Fibroblast of upper back skin (primary cell): ENCODE data around the gene FAM124B.
A peak's percentile ranks its signal among the peaks of the same experiment; 100 is the strongest.
"Not testable (repeated sequence)": the region's sequence is repeated elsewhere in the genome, so short reads cannot be mapped to it uniquely, and the experiment has no call there.

Experiments used
- DNase-seq: peaks from one replicate; pipeline ENCODE4 v3.0.0-alpha.2; 2013

The FAM124B gene

DNA sequence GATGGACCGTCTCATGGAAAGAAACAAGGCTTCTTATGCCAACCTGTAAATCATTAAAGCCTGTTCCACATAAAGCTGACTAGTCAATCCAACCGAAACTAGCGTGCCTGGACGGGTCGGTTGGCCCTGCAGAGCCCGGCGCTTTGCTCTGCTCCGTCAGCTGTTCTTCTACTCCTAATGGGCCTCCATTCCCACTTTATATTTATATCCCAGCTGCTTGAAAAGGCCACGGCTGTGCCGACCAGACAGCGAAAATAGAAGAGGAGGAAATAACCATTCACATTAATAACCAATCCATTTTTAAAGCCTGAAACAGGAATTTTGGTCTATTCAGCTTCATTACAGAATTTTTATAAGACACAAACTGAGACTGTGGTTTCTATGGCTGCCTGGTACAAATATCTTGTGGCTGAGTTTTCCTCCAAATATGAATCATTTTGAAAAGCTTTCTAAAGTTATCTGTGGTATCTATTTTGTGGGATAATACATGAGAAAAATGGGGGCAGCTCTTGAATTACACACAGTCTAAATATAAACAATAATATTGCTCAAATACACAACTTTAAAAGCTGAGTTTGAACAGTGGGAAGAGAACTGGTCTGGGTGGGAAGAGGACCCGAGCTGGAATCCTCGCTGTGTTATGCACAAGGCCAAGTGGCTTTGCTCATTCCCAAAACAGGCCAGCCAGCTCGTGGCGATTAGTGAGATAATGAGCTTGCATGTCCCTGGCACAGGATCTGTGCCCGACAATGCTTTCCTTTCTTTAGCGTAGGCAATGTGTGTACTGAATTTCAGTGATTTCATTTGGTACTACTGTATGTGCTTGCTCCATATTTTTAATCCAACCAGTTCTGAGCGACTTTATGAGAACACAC, 10.5 kb upstream of the FAM124B start:
- DNase-seq: peak; percentile 69

DNA sequence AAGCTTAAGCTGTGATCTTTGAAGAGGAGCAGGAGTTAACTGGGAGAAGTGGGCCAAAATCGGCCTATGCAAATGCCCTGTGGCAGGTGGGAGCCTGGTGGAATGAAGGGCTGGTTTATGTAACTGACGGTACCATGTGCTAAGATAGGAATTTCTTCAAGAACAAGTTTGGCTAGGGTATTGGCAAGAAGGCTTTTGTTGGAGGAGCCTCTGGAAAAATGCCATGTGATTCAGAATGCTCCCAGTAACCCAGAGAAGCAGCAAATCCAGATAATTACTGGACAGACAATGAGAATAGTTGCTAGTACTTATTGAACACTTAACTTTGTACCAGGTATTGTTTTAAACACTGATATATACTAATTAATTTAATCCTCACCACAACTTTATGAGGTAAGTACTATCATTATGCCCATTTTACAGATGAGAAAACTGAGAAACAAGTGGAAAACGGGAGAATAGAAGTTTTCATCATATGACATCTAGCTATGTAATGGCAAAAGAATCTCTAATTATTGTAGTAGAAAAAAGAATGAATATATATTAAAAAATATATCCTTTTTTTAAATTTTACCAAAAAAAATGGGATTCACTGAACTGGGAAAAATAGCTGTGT, 9.1 kb upstream of the FAM124B start:
- DNase-seq: peak; percentile 46

DNA sequence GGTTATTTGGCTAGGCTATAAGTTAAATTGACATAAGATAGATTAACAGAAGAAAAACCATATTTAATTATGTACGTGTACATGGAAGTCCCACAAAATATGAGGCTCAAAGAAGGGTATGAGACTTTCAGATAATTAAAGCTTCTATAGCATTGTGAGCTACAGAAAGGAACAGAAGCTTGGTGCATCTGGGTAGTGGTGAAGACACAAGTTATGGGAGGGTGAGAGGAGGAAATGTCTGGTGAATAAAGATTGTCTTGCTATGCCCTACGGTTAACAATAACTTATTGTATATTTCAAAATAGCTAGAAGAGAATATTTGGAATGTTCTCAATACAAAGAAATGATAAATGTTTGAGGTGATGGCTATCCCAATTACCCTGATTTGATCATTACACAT, 6.8 kb upstream of the FAM124B start:
- DNase-seq: no peak

DNA sequence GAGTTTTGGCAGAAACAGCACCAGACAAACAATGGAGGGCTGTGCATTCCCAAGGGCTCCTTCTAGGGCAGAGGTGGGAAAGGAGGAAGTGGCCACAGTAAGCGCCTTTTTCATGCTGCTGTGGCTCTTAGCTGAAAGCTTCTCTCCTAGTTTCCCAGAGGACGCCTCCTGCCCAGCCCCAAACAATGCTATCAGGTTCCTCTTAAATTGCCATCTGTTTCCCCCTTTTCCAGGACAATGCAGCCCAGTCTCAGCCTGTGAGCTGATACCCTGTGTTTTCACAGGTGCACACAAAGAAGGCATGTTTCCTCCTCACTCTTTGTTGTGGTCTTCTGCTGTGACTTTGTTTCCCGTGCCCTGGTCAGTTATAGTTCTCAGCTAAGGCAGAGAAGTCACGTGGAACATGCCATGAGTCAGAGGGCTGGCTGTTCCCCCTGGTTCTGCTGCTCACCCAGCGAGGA, 5.4 kb upstream of the FAM124B start:
- DNase-seq: no peak

DNA sequence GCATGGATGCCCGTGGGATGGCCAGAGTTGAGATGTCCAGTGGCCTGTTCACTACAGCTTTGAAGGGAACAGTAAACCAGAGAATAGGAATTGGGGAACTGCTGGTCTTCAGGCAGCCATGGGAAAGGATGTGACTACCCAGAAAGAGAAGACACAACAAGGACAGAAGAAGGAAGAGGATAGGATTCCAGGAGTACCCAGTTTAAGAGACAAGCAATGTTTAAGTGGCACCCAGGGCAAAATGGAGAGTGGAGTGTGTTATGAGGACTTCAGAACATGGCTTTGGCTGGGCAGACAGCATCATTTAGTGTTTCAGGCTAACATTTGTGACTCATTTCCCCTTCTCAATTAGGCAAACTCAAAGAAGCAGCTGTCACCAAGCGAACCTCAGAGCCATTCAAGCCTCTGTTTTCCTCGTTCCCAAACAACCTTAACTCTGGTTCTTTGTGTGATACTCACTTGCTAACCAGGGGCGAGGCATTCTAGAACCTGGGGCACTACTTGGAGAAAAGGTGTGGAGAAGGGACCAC, 4.0 kb upstream of the FAM124B start:
- no peak for DNase-seq

DNA sequence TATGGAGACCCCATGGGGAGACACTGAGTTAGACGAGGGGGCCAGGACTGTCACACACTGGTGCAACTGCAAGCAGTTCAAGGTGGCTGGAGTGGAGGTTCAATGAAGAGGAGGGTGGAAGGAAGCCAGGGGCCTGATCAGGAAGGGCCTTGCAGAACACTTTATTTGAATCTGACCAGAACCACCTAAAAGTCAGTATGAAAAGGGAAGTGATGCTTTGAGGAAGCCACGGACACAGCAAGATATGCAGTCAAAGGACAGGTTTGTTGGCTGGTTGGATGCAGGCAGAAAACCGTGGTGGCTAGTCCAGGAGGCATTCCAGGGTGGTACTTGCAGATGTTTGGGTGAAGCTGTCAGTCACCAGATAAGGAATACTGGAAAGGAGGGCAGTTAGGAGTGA, 3.5 kb upstream of the FAM124B start:
- DNase-seq: no peak

DNA sequence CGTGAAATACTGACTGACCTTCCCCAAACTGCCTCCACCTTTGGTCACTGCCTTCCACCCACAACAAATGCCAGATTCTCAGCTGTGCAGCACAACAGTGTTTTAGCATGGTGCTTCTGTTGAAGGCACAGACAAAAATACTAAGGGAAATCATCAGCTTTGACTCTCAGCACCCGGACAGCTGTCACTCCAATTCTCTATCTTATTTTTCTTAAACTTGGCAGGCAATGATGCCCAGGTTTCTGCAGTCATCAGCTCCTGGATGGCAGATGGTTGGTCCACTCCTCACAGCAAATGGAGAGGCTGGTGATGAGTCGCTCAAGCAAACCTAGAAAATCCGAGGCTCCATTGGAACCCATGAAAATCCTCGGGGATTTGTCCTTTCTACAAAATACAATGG, 2.9 kb upstream of the FAM124B start:
- no peak for DNase-seq

DNA sequence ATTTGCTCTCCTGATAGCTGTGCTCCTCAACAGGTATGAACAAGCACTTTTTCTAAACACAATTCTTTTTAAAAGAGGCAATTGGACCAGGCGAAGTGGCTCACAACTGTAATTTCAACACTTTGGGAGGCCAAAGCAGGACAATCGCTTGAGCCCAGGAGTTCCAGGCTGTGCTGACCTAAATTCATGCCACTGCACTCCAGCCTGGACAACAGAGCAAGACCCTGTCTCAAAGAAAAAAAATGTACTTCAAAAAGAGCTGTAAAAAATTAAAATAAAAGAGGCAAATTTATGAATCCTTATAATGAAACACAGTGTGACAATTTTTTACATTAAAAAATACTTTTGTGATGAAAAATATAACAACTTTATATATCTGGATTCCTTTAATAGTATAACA, 1.8 kb upstream of the FAM124B start:
- DNase-seq: no peak

DNA sequence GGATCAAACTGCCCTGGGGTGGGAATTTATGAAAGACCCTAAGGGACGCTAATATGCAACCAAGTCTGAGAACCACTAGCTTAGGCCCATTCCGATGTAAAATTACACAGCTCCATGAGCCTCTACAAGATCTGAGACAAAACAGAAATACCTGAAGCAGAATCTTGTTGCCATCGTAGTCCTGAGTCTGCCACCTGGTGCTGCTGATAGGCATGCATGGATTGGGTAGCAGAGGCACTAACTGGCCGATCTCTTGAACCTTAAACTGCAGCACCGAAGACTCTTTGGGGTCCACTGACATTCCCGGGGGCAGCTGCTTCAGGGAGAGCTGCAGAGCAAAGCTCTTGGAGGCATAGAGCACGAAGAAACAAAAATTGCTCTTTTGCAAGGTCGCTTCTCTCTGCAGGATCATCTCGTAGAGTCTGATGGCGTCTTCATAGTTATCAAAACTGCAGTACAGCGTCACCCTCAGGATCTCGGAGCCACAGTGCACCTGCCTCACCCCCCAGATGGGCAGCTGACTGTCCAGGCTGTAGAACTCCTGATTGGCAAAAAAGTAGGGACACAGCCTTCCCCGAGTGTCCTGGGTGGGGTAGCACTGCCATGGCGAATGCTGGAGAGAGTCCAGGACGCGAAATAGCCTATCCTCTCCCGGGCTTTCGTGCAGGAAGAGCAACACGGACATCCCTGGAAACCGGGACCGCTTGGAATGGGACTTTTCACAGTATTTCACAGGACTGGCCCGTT, 848 bp downstream of the FAM124B start:
- DNase-seq: no peak

DNA sequence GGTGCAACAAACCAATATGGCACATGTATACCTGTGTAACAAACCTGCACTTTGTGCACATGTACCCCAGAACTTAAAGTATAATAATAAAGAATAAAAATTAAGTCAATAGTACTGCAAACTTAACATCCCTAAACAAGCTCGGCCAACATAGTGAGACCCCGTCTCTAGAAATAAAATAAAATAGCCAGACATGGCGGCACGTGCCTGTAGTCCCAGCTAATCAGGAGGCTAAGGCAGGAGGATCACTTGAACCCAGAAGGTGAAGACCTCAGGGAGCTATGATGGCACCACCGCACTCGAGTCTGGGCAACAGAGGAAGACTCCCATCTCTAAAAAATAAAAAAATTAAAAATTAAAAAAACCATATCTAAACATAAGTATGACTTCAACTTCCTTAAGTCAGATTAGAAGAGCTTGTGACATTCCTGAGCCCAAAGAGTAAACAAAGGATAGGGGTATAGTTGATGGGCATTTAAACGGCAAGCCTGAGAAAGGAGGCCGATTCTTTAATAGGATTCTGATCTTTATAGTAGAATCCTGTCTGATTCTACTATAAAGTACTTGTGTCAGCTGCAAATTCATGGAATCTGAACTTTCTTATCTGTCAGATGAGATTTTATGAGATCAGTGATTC, 1.6 kb downstream of the FAM124B start:
- DNase-seq: no peak

DNA sequence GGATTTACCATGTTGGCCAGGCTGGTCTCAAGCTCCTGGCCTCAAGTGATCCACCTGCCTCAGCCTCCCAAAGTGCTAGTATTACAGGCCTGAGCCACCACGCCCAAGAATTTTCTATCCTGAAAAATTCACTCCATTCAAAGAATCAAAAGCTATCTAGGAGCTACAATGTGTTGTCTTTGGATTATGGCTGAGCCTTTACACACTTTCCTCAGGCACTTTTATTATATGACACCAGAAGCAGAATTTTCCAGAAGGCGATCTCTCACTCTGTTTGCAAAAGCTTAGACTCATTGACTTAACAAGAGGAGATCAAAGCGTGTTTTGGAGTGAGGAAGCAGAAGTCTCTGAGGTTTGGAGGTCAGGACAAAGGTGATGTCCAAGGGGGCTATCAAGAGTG, 3.6 kb downstream of the FAM124B start:
- DNase-seq: no peak

DNA sequence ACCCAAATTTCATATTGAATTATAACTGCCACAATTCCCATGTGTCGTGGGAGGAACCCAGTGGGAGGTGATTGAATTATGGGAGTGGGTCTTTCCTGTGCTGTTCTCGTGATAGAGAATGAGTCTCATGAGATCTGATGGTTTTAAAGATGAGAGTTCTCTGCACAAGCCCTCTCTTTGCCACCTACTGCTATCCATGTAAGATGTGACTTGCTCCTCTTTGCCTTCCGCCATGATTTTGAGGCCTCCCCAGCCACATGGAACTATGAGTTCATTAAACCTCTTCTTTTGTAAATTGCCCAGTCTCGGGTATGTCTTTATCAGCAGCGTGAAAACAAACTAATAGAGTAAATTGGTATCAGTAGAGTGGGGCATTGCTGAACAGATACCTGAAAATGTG, 4.8 kb downstream of the FAM124B start:
- DNase-seq: not testable (repeated sequence)

DNA sequence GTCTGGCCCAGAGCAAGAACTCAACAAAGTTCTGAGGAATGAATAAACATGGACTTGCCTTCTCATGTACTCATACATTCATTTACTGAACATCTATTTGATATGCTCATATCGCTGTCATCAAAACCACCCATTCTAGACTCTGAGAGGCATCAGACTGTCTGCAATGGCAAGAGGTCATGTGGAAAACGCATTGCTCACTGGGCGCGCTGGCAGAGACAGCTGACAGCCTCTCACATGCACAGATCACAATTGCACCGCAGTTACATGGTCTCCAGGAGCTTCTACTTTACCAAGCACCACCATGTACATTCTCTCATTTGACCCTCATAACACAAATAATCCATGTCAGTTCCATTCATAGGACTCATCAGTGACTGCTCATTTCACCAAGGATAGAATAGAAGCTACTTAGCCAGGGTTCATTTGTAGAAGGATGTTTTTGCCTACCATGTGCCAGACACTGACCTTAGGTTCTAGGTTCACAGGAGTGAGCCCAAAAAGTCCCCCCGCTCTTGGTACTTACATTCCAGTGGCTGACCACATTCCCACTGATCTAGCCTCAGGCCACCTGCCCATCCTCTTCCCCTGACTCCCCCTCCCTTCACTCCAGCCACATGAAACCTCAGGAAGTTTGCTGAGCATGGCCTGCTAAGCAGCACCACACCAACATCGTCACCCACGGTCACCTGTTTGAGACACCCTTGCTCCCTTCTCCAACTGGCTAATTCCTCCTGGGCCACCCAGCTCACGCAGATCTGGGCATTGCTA, 6.1 kb downstream of the FAM124B start:
- no peak for DNase-seq

DNA sequence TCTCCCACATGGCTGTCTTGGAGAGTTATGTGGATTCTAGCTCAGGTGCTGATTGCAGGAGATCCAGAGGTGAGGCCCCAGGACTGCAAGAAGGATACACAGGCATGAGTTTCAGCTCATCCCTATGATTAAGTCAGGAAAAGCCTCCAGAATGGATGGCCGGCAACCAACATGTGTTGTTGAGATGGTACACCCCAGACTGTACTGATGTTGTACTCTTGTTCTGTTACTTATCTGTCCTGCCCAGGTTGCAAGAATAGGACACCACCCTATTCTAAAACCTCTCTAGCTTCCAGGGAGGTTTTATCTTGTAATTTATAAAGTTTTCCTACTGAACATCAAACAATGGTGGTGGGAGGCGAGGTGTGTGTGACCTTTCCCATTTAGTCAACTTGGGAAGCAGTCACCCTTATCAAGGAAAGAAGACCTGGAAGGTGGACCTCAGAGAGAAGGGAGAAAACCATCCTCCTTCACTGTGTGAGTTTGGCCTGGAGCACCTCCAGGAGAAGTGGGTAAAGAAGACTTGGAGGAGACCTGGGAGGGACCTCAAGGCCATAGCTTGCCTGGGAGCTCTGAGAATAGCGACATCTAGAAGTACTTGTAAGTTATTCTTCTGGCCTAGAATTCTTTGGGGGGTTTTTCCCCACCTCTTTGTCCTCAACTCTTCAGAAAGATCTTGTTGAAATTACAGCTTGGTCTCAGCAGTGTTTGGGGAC, 8.6 kb downstream of the FAM124B start:
- DNase-seq: no peak

DNA sequence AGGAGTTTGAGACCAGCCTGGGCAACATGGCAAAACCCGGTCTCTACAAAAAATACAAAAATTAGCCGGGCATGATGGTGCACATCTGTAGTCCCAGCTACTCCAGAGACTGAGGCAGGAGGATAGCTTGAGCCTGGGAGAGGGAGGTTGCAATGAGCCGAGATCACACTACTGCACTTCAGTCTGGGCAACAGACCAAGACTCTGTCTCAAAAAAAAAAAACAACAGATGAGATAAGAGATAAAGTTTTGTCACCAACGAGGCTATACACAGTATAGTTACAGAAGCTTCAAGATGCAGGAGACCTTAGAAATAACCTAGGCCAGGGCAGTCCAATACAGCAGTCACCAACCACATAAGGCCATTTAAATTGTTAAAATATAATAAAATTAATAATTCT, 9.4 kb downstream of the FAM124B start:
- no peak for DNase-seq

DNA sequence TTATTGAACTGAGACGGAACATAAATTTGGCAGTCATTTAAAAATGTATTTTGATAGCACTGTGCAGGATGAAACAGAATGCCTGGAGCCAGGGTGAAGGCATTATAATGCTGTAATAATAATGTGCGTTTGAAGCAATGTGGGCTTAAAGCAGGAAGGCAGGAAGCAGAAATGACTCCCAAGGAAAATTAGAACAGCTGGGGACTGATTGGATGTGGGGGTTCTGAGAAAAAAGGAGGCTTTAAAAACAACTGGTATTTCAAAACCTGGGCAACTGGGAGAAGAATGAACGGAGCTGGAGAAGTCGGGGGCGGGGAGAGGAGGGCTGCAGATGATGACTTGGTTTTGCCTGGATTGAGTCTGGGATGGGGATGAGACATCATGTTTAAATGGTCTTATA, 12.6 kb downstream of the FAM124B start:
- no peak for DNase-seq

DNA sequence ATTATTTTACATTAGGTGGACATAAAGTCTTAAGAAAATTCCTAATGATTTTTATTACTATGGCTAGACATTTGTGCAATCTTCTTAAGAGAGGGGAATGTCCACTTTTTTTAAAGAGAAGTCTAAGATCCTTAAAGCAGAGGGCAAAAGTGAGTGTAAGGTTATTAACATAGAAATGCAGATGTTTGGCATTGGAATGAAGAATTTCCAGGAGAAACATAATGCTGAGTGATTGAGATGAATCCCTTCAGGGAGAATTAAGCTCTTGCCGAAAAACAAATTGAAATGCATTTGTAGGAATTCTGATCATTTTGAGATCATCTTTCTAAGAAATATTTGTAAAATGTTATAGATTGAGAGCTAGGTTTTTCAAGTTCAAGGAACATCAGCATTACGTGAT, 15.0 kb downstream of the FAM124B start:
- DNase-seq: no peak

DNA sequence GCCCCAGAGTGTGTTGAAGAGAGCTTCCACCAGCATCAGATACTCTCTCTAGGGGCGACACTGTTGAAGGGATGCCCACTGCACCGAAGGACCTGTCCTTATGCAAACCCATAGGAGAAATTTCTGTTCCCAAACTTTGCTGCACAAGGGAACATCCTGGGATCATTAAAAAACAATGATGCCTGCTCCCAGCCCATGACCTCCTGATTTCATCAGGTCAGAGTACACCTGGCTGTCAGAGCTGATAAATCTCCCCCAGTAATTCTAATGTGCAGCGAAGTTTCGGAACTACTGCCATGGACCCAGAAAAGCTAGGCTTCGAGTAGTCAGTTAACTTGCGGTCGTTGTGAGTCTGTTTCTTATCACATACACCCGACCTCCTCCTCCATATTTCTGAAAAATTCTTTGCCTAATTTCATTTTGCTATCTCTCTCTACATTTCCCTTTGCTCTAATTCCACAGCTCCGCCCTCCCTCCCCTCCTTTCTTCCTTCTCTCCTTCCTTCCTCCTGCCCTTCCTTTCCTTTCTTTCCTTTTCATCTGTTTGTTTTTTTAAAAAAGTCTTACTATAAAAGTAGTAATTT, 18.8 kb downstream of the FAM124B start:
- no peak for DNase-seq

DNA sequence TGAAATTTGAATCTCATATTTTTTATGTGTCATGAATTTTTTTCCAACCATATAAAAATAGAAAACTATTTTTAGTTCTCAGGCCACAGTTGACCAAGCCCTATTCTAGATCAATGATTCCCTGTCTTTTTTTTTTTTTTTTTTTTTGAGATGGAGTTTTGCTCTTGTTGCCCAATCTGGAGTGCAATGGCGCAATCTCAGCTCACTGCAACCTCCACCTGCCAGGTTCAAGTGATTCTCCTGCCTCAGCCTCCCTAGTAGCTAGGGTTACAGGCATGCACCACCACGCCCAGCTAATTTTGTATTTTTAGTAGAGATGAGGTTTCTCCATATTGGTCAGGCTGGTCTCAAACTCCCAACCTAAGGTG, 19.6 kb downstream of the FAM124B start:
- not testable (repeated sequence) for DNase-seq

DNA sequence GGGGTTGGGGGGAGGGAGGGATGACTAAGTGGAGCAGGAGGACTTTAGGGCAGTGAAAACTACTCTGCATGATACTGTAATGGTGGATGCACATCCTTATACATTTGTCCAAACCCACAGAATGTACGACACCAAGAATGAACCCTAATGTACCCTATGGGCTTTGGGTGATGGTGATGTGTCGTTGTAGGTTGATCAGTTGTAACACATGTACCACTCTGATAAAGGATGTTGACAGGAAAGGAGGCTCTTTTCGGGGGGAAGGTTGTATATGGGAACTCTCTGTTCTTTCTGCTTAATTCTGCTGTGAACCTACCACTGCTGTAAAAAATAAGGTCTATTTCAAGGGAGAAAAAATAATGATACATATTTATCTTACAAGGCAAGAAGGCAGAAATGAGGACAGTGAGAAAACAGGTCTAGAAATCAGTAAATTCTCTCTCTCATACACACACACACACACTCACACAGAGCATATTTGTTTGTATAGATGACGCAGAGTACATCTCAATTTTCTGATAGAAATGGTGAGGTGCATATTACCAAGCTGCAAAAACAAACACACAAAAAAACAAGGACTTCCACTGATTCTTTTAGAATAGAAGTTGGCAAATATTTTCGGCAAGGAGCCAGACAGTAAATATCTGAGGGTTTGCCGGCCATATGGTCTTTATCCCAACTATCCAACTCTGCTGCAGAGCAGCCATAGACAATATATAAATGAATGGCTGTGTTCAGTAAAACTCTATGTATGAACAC, 20.2 kb downstream of the FAM124B start:
- DNase-seq: peak; percentile 21
